Osteoblast (primary cell): ENCODE data around the gene ABCC4. TPM values are rescaled to one million over a fixed set of nuclear protein-coding genes. Genes with fewer than 3 reads are reported as not detected.
"Not testable (repeated sequence)": the region's sequence is repeated elsewhere in the genome, so short reads cannot be mapped to it uniquely, and the experiment has no call there.

Source experiments
- DNase-seq: peaks from one replicate; pipeline ENCODE4 v3.0.0; 2011; ENCODE audit warnings: low spot score, mixed read lengths; ENCODE audit not compliant: insufficient read length; ENCODE audit errors: missing footprints
- H2AFZ ChIP-seq: 2 replicates; pipeline ENCODE4 v1.6.0; 2011; ENCODE audit warnings: mild to moderate bottlenecking, low read length
- H3K27ac ChIP-seq: 2 replicates; pipeline ENCODE4 v1.5.1; 2011; ENCODE audit warnings: mild to moderate bottlenecking, low read depth, low read length, moderate library complexity
- H3K27me3 ChIP-seq: 2 replicates; pipeline ENCODE4 v1.6.0; 2012; ENCODE audit warnings: mild to moderate bottlenecking, control low read depth, inconsistent platforms, low read length, moderate library complexity; ENCODE audit not compliant: insufficient read depth
- H3K36me3 ChIP-seq: 2 replicates; pipeline ENCODE4 v1.5.1; 2011; ENCODE audit warnings: mild to moderate bottlenecking, low read length, control low read depth, moderate library complexity; ENCODE audit not compliant: insufficient read depth
- H3K4me1 ChIP-seq: 2 replicates; pipeline ENCODE4 v1.5.1; 2011; ENCODE audit warnings: mild to moderate bottlenecking, low read length, control low read depth, moderate library complexity; ENCODE audit not compliant: insufficient read depth
- H3K4me2 ChIP-seq: 2 replicates; pipeline ENCODE4 v1.6.0; 2011; ENCODE audit warnings: mild to moderate bottlenecking, low read length; ENCODE audit not compliant: insufficient read depth
- H3K4me3 ChIP-seq: fragments of 200-600 bp; sonication (generic); 3 replicates; pipeline ENCODE4 v1.5.1; 2012; ENCODE audit warnings: mild to moderate bottlenecking, low read length, inconsistent platforms; ENCODE audit not compliant: insufficient read depth
- H3K79me2 ChIP-seq: 2 replicates; pipeline ENCODE4 v1.6.0; 2012; ENCODE audit warnings: mild to moderate bottlenecking, low read length, control low read depth, inconsistent platforms; ENCODE audit not compliant: insufficient read depth
- H3K9me3 ChIP-seq: 2 replicates; pipeline ENCODE4 v1.5.1; 2011; ENCODE audit warnings: low read depth, low read length, control low read depth
- H4K20me1 ChIP-seq: 2 replicates; pipeline ENCODE4 v1.6.0; 2012; ENCODE audit warnings: mild to moderate bottlenecking, low read length, control low read depth; ENCODE audit not compliant: insufficient read depth
- CTCF ChIP-seq: IDR thresholded peaks from 2 replicates; pipeline ENCODE4 v1.5.1; 2011; ENCODE audit warnings: mild to moderate bottlenecking, low read depth, low read length, moderate library complexity; ENCODE audit errors: extremely low read depth
- total RNA-seq: library from RNA; depleted of rRNA; stranded (reverse); fragments of >200 nt; gene quantifications from 2 replicates; pipeline ENCODE4 v1.2.3, GENCODE V29; 2012

Gene ABCC4
- total RNA-seq, 1 donor, result 27.5 TPM

DNA sequence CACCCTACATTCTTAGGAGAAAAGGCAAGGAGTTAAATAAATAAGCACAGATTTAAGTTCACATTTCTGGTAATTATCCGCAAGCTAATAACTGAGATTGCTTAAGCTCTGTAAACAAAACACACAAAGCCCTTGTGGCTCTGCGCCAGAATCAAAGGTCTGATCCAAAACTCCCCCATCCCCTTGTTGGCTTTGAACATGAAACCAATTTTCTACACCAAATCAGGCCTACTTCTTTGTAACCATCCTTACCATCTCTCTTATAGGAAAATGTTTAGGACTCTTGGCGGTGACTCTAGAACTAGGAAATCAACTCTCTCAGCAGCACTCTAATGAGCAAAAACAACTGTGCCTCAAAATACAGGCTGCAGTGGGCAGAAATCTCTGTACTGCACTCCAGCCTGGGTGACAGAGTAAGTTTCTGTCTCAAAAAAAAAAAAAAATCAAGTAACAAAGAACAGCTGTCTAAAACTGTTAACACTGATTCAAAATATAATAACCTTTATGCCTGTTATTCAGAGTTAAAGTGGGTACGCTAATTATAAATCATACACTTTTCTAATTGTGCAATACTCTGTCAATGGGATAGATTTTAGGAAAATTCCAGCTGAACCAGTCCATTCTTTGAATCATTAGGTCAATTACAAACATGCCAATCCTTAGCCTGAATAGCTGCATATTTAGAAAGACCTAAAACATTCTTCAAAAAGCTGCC, 25.8 kb downstream of the ABCC4 start:
- Histone ChIP-seq H3K27ac (no peak overlapping the region), H4K20me1 (no peaks in the 10 kb centered on the region), H3K4me3 (no peak overlapping the region), H3K4me2 (no peak overlapping the region), H3K4me1 (peaks cover 24% of the 10 kb centered on the region), H2AFZ (no peak overlapping the region), H3K27me3 (no peaks in the 10 kb centered on the region), H3K79me2 (peaks cover 36% of the 10 kb centered on the region), H3K36me3 (no peaks in the 10 kb centered on the region), H3K9me3 (no peaks in the 10 kb centered on the region)
- DNase-seq, result no peak
- no peak for TF ChIP-seq CTCF

- not testable (repeated sequence) for H3K27ac ChIP-seq, H3K4me2 ChIP-seq, H3K4me3 ChIP-seq
These were observed 27.6 kb downstream of the ABCC4 start for GRCh38 chr13:95273592-95274132.

DNA sequence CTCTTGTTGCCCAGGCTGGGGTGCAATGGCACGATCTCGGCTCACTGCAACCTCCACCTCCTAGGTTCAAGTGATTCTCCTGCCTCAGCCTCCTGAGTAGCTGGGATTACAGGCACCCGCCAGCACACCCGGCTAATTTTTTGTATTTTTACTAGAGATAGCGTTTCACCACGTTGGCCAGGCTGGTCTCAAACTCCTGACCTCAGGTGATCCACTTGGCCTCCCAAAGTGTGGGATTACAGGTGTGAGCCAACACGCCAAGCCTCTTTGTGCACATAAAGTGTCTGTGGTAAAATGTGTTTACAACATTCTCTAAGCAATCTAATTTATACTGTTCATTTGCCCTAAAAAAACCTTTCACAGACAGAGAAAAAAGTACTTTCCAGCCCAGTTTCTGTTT, 29.2 kb downstream of the ABCC4 start:
- not testable (repeated sequence) for H3K4me3 ChIP-seq, H3K9me3 ChIP-seq, H3K36me3 ChIP-seq, DNase-seq, H3K27me3 ChIP-seq, H2AFZ ChIP-seq, H4K20me1 ChIP-seq
- peaks cover 47% of the 10 kb centered on the region for H3K4me1 ChIP-seq
- peak overlapping the region; percentile 95 for H3K27ac ChIP-seq
- H3K4me2 ChIP-seq, result peak overlapping the region; percentile 66
- H3K79me2 ChIP-seq, result peaks cover 22% of the 10 kb centered on the region

More at GRCh38 chr13:95273592-95274132, 27.6 kb downstream of the ABCC4 start:
- not testable (repeated sequence) for H4K20me1 ChIP-seq, DNase-seq, H3K36me3 ChIP-seq, H2AFZ ChIP-seq, H3K27me3 ChIP-seq, H3K9me3 ChIP-seq
- H3K4me1 ChIP-seq, result peaks cover 32% of the 10 kb centered on the region
- H3K79me2 ChIP-seq, result peaks cover 33% of the 10 kb centered on the region

DNA sequence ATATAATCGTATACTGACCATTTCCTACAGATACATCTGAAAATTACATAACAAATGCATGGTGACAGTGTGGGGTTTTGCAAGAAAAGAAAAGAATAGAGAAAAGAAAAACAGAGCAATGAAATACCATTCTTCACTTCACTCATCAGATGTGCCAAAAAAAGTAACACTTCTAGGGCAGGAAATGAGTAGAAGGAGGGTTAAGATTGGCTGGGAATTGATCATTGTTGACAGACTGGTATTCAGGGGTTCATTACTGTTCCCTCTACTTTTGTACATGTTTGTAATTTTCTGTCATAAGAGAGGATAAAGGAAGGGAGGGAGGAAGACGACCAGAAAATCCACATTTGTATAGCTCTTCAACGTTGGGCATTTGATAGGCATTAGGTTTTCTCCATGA, 31.5 kb downstream of the ABCC4 start:
- H3K4me3 ChIP-seq, result no peak overlapping the region
- no peak for TF ChIP-seq CTCF
- no peaks in the 10 kb centered on the region for H4K20me1 ChIP-seq
- peaks cover 45% of the 10 kb centered on the region for H3K4me1 ChIP-seq
- no peak overlapping the region for H3K4me2 ChIP-seq
- no peaks in the 10 kb centered on the region for H3K27me3 ChIP-seq
- no peaks in the 10 kb centered on the region for H3K9me3 ChIP-seq
- H3K36me3 ChIP-seq, result no peaks in the 10 kb centered on the region
- H2AFZ ChIP-seq, result no peak overlapping the region
- peaks cover 22% of the 10 kb centered on the region for H3K79me2 ChIP-seq
- no peak for DNase-seq
- no peak overlapping the region for H3K27ac ChIP-seq

DNA sequence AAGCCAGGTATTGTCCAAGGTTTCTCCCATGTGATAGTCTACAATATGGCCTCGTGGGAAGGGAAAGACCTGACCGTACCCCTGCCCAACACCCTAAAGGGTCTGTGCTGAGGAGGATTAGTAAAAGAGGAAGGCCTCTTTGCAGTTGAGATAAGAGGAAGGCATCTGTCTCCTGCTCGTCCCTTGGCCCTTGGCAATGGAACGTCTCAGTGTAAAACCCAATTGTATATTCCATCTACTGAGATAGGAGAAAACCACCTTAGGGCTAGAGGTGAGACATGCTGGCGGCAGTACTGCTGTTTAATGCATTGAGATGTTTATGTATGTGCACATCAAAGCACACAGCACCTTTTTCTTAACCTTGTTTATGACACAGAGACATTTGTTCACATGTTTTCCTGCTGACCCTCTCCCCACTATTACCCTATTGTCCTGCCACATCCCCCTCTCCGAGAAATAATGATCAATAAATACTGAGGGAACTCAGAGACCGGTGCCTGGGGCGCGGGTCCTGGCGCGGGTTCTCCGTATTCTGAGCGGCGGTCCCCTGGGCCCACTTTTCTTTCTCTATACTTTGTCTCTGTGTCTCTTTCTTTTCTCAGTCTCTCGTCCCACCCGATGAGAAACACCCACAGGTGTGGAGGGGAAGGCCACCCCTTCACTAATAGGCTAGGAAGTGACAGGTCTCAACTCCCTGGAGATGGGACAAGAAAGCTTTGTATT, 32.7 kb downstream of the ABCC4 start:
- not testable (repeated sequence) for H3K4me3 ChIP-seq, DNase-seq, H3K27me3 ChIP-seq, H3K36me3 ChIP-seq, H4K20me1 ChIP-seq, H2AFZ ChIP-seq, H3K9me3 ChIP-seq
- Histone ChIP-seq H3K79me2 (peaks cover 17% of the 10 kb centered on the region), H3K27ac (peak overlapping the region; percentile 71), H3K4me1 (peaks cover 45% of the 10 kb centered on the region), H3K4me2 (peak overlapping the region; percentile 59)
